DMS79 (cell line): ENCODE data around the gene MLPH.

Experiments
- DNase-seq: peaks from one replicate; lab custom pipeline; 2025; lab: John Stamatoyannopoulos, UW

MLPH gene

GRCh38 chr2:237519506-237520245 lies 32.6 kb downstream of the MLPH start:
- no peak for DNase-seq

GRCh38 chr2:237520290-237520689 lies 33.2 kb downstream of the MLPH start:
- DNase-seq: no peak

DNA sequence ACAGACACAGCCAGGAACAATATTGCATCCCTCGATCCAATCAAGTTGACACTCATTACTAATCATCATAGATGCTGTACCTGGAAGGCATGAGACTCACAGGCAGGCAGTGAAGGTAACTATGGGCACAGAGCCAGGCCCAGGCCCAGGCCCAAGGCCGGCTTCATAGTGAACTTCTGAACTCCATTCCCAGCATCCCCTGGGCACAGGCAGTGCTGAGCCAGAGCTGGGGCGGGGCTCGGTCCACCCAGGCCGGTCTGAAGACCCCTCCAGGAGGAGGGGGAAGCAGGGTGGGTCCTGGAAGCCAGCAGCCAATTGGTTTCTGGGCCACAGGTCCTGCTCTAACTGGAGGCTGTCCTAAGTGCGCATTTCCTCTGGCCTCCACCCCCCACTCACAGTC lies 37.6 kb downstream of the MLPH start:
- no peak for DNase-seq

GRCh38 chr2:237525559-237526157 lies 38.6 kb downstream of the MLPH start:
- no peak for DNase-seq

DNA sequence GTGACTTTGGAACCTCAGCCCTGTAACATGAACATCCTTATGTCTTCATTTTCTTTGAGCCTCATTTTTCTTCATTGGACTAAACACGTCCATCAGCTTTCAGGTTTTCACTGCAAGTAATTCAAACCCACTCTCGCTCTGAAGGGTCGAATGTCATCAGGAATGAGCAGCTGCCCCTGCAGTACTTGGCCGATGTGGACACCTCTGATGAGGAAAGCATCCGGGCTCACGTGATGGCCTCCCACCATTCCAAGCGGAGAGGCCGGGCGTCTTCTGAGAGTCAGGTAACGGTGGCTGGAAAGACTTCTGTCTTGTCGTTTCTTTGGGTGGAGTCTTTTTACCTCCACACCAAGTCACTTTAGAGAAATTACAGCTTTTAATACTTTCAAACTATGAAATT lies 40.2 kb downstream of the MLPH start:
- no peak for DNase-seq

DNA sequence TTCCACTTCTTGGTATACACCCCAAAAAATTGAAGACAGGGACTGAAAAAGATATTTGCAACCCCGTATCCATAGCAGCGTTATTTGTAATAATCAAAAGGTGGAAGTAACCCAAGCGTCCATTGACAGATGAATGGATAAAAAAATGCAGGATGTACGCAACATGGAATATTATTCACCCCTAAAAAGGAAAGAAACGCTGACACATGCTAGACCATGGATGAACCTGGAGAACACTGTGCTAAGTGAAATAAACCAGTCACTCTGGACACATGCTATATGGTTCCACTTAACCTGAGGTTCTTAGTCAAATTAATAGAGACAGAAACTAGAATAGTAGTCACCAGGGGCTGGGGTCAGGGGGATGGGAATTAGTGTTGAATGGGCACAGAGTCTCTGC lies 40.7 kb downstream of the MLPH start:
- DNase-seq: no peak

DNA sequence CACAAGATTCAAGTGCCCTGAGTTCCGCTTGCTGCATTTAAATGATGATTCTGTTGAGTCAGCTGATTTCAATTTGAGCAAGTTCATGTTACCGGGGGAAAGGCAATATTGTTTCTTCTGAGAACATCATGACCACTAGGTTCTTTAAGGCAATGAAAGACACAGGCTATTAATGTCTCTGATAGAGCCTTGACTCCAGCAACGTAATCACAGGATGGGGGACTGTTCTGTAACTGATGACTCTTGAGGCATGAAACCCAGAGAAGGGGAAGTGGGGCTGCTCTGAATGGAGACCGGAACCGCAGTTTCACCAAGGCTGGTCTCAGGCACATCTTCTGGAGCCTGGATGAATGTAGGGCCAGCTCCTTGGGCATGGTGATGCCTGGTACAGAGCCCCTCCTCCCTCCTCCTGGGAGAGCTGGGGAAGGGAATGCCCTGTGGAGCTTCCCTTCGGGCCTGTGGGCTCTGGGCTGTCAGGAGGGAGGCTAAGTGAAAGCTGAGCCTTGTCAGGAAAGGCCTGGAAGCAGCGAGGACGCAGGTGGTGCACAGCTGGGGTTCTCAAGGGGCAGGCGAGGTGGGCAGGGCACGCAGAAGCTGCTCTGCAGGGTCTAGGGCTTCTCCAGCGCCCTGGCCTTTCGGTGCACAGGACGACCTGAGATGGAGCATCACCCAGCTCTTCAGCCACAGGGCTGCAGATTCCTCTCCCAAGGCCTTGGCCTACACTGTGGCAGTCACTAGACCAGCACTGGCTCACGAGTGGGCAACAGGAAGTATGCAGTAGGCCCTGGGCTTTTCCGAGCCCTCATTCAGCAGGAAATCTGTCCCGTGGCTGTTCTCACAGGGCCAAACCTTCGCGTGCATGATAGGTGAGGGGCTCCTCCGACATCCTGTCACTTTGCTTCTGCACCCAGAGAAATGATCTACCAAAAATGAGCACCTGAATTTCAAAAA lies 42.7 kb downstream of the MLPH start:
- no peak for DNase-seq

DNA sequence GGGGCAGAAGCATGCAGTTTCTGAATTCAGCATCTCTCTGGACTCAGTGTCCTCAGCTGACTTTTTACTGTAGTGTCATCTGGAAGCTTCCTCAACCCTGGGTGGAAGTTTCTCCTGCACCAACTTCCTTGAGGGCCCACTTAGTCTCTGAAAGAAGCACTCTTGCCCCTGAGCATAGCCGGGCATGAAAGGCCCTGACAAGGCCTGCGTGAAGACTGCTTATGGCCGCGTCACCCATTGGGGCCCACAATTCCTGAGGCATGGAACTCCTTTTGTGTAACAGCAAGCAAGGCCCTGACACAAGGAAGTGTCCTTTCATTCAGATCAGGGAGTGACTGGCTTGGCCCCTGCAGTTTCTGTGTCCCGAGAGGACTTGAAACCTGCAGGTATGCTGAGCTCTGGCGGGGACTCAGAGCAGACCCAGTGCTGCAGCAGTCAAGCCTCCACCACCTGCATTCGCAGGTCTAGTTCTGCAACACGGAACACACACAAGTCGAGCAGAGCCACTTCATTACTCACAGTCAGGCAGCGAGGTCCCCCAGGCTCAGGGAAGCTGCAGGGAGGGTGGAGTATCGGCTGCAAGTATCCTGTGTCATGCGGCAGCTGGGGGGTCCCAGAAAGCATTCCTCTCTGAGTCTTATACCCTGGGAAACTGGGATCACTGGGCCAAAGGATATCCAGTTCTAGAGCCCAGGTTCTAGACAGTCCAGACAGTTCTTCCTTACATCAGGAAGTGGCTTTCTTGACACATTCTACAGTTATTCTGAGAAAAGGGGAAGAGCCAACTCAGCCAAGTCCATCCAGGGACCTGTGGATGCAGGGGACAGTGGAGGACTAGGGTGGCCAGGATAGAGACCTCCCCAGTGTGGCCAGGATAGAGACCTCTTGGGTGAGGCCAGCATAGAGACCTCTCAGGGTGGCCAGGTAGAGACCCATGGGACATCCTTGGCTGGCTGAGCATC lies 43.7 kb downstream of the MLPH start:
- DNase-seq: no peak

DNA sequence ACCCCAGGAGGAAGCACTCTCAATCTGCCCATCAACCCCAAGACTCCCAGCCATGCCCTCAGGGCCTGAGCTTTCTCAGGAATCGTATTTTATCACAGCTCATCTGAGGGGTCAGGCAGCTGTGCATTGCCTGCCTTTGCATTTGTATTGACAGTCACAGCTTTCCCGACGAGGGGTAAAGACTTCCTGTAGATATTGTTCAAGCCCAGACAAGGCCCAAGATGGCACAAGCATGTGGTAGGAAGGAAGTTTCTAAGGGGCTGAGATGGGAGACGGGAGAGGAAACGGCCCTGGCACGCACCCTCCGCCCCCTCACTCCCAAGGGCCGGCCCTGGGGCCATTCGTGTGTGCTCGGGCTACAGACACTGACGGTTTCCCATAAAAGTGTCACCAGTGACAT lies 45.1 kb downstream of the MLPH start:
- DNase-seq: no peak

GRCh38 chr2:237533668-237534161 lies 46.7 kb downstream of the MLPH start:
- DNase-seq: no peak

DNA sequence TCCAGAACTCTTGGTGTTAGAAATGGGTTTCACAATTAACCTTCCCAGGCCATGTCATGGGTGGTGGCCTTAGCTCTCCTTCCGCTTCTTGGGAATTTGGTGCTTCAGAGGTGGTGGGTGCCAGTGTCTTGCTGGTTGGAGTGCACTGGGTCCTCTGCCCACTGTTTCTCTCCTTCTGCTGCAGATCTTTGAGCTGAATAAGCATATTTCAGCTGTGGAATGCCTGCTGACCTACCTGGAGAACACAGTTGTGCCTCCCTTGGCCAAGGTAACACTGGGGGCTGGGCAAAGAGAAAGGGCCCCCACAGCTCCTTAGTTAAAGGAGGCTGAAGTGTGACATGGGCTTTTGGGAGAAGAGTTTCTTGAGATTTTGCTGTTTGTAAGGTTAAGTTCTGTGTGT lies 47.3 kb downstream of the MLPH start:
- no peak for DNase-seq

DNA sequence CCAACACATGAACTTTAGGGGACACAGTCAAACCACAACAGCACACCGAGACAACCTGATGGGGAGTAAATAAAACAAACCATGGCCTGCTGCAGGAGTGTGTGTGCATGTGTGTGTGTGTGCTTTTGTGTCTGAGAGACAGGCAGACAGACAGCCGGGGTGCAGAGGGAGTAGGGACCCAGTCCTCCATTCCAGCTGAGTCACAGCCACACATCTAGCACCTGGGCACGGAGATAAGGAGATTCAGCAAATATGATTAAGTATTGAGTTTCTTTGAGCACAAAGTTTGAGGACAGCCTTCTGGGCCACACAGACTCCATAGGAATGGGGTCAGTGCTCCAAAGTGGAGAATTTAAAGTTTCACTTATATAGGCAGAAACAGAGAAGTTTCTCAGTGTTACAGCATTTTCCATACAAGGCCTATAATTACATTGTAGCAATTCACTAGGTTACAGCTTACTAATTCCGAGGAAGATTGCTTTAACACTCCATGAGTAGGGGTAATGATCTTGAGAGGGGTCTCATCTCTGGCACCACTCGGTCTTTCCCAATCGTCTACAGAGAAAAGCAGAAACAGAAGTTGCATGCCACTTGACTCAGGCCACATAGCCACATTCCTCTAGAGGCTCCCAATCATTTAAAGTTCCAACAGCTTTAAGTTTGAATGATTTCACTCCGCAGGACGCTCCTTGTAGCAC lies 48.5 kb downstream of the MLPH start:
- no peak for DNase-seq

- DNase-seq: no peak
These were observed 49.0 kb downstream of the MLPH start for GRCh38 chr2:237536083-237536415.

DNA sequence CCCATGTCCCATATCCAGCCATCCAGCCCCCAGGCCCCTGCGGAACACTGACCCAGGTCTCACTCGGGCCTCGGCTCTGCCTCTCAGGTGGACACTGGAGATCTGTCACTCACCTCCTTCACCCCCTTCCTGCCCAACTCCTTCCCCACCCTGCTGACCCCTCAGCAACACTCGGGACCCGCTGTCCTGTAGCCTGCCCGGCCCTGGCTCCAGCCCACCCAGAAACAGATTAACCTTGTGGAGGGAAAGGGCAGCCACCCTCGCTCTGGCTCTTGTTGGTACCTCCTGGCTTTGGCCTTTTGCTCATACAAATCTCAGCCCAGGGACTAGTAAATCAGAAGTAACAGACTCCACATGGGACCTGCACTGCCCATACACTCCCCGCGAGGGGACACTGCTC lies 49.6 kb downstream of the MLPH start:
- no peak for DNase-seq

DNA sequence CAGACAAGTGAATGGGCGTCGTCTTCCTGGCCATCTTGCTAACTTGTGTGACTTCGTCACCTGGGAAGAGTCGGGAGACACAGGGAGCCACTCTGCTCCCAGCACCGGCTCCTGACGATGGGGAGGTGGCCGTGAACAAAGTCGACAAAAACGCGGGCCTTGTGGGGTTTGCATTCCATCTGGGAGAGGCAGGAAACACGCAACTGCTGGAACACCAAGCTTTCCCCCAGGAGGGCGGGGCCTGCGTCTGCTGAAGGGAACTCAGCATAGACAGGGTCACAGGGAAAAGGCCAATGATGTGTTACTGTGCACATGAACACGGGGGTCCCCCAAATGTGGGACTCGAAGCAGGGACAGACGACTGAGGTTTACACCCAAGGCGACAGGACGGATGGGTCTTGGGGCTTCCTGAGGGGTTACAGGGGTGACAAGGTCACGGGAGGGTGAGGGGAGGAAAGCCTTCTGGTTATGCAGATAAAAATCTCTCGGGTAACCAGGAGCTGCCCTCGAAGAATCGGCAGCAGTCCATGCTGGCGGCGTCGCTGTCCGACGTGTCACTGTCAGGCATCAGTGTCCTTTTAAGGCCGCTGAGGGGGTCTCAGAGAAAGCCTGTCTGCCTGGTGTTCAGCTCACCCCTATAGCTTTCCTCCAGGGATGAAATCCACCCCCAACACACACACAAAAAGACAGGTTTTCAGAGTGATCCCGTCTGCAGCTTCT lies 51.1 kb downstream of the MLPH start:
- DNase-seq: no peak

DNA sequence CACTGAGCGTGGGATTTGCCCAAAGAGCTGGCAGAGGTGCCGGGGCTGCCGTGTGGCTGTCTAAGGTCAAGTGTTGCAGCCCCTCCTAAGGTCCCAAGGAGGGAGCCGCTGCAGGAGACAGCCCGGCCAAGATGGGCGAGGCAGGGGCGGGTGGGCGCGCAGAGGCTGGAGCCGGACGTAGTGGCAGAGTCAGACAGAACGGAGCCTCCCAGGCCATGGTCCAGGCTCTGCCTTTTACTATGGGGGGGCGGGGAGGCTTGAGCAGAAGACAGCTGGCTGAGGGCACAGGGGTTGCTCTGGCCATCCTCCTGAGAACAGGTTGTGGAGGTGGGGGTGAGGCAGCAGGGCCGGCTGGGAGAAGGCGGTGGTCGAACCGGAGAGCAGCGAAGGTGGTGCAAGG lies 51.9 kb downstream of the MLPH start:
- DNase-seq: no peak

- DNase-seq: no peak
These were observed 52.6 kb downstream of the MLPH start for GRCh38 chr2:237539681-237540080.

DNA sequence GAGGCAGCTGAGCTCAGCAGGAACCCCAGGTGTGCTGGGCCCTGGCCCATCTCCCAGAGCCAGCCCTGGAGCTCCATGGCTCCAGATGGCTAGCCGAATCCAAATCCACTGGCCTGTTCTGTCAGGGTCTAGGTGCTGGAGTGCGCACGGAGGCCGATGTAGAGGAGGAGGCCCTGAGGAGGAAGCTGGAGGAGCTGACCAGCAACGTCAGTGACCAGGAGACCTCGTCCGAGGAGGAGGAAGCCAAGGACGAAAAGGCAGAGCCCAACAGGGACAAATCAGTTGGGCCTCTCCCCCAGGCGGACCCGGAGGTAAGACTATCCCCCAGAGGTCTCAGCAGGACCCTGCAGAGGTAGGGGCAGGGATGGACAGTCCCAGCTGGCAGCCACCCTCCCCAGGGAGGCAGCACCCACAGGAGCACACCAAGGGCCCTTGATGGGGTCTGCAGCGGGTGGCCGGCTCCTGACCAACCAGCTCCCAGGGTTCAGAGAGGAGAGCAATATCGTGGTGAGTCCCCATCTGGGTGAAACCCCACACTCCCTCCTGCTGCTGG lies 53.2 kb downstream of the MLPH start:
- no peak for DNase-seq

- DNase-seq: no peak
These were observed 53.8 kb downstream of the MLPH start for GRCh38 chr2:237540823-237541222.

GRCh38 chr2:237541243-237541642 lies 54.2 kb downstream of the MLPH start:
- DNase-seq: no peak
